K562 (cell line): ENCODE data around the gene SLC34A1. TPM values are rescaled to one million over a fixed set of nuclear protein-coding genes. Genes with fewer than 3 reads are reported as not detected.
A peak's percentile ranks its signal among the peaks of the same experiment; 100 is the strongest.

ENCODE experiments used
- ARID4B ChIP-seq: sonication (generic); formaldehyde crosslinking; IDR thresholded peaks from 2 replicates; pipeline ENCODE4 v1.8.0; 2022; ENCODE audit warnings: mild to moderate bottlenecking, missing genetic modification reagents
- GABPB1 ChIP-seq: sonication (generic); formaldehyde crosslinking; IDR thresholded peaks from 2 replicates; pipeline ENCODE4 v1.8.0; 2022; ENCODE audit warnings: mild to moderate bottlenecking, missing genetic modification reagents
- MTA1 ChIP-seq: fragments of 450-650 bp; IDR thresholded peaks from 2 replicates; pipeline ENCODE4 v1.6.1; 2017; ENCODE audit warnings: borderline replicate concordance
- MYBL2 ChIP-seq, 2 experiments: fragments of 450-650 bp in 1 of 2; sonication (generic) in 1 of 2; formaldehyde crosslinking in 1 of 2; IDR thresholded peaks; 2 replicates each; pipeline versions ENCODE4 v1.6.1 to v1.8.1; 2017 to 2022; ENCODE audit warnings: borderline replicate concordance in 1 of 2, inconsistent platforms in 1 of 2, low read depth in 1 of 2, mild to moderate bottlenecking in 1 of 2, missing genetic modification reagents in 1 of 2, moderate library complexity in 1 of 2
- PRDM10 ChIP-seq: fragments of 450-650 bp; IDR thresholded peaks from 2 replicates; pipeline ENCODE4 v1.6.1; 2018; ENCODE audit not compliant: partially characterized antibody
- SMAD3 ChIP-seq: fragments of 450-650 bp; formaldehyde crosslinking; conservative IDR thresholded peaks from 2 replicates; pipeline ENCODE4 v1.4.0; 2020; ENCODE audit warnings: mild to moderate bottlenecking
- TOE1 ChIP-seq, 2 experiments: fragments of 450-650 bp in 1 of 2; sonication (generic) in 1 of 2; formaldehyde crosslinking in 1 of 2; IDR thresholded peaks; 2 replicates each; pipeline versions ENCODE4 v1.7.1 to v1.8.0; 2016 to 2022; ENCODE audit warnings: borderline replicate concordance in 2 of 2, mild to moderate bottlenecking in 2 of 2, antibody characterized with exemption in 1 of 2, inconsistent platforms in 1 of 2, low read depth in 1 of 2, missing genetic modification reagents in 1 of 2, moderate library complexity in 1 of 2
- TRIM28 ChIP-seq: fragments of 450-650 bp; IDR thresholded peaks from 2 replicates; pipeline ENCODE4 v1.6.1; 2017
- ZC3H4 ChIP-seq: sonication (generic); formaldehyde crosslinking; IDR thresholded peaks from 2 replicates; pipeline ENCODE4 v1.9.0; 2021; ENCODE audit warnings: missing genetic modification reagents, borderline replicate concordance
- ZNF316 ChIP-seq: fragments of 450-650 bp; IDR thresholded peaks from 2 replicates; pipeline ENCODE4 v1.6.1; 2016
- polyA plus RNA-seq, 8 experiments: library from polyadenylated mRNA; depleted of rRNA in 4 of 8; stranded (reverse) in 5 of 8; unstranded in 3 of 8; fragments of >200 nt; fragmentation: Nextera tagmentation in 2 of 8; fragmentation: Illumina TruSeq in 1 of 8; extraction: Ambion mirVana in 2 of 8; extraction: Trizol in 1 of 8; gene quantifications; 2 replicates each; pipeline versions ENCODE4 v1.2.1 to v1.2.3, GENCODE V29; 2011 to 2014; ENCODE audit warnings: inconsistent platforms in 1 of 8, missing spikeins in 1 of 8
- total RNA-seq, 7 experiments: library from RNA; depleted of rRNA in 6 of 7; stranded (reverse); fragments of >200 nt in 6 of 7; fragmentation: Illumina TruSeq in 2 of 7; extraction: Trizol in 2 of 7; gene quantifications; 2 replicates each; pipeline versions ENCODE4 v1.2.1 to v1.2.3, GENCODE V29; 2011 to 2021; ENCODE audit warnings: low replicate concordance in 1 of 7
- TF ChIP-seq, protein P1 (sequence below): fragments of 250-450 bp; sonication (Bioruptor Pico); IDR thresholded peaks from 2 replicates; pipeline ENCODE4 v1.4.0; 2020; ENCODE audit warnings: borderline replicate concordance
- TF ChIP-seq, protein P2 (sequence below): fragments of 450-650 bp; formaldehyde crosslinking; IDR thresholded peaks from 2 replicates; pipeline ENCODE4 v1.4.0; 2020; ENCODE audit warnings: mild to moderate bottlenecking
- TF ChIP-seq, protein P3 (sequence below): sonication (generic); formaldehyde crosslinking; IDR thresholded peaks from 2 replicates; pipeline ENCODE4 v1.8.1; 2023; ENCODE audit warnings: mild to moderate bottlenecking, missing genetic modification reagents, moderate library complexity

The SLC34A1 gene
- total and polyA plus RNA-seq, 9 of the 15 experiments (the other 6 are each of a cell fraction or from before 2014, with no cell fraction given): not detected

DNA sequence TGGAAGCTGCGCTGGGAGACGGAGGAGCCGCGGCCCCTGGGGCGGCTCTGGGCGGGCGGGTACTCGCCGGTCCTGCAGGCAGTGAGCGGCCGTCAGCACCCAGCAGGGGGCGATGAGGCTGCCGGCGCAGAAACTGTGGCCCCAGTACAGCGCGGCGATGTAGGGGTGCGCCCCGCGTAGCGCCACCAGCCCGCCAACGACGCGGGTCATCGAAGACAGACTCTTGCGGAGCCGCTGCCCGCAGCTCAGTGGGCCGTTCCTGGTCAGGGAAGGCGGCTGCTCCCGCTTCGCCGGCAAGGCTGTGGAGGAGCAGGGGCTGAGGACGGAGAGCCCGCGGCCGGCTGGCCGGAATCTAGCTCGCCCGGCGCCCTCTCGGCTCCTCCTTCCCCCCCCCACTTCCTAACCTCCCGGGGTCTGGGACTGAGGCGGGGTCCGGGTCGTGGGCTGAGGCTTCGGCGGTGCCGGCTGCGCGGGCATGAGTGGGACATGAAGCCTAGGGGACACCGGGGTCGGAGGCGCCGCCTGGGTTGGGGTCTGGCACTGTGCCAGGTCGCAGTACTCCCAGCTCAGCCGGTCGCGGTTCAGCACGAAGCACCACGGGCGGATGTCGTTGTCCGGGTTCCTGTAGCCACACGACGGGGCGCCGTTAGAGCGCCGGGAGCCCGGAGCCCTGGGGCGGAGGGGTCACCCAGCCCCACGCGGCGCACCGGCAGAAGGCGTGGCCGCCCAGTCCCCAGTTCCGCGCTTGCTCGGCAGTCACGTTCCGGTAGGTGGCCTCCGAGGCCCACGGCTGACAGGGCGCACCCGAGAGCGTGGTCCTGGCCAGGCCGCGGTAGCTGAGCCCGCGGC lies 19.8 kb downstream of the SLC34A1 start (continued):
- TF ChIP-seq MYBL2 (IDR thresholded peaks at IDR 0.05; ENCODE audit: low read depth): no peak
- no peak for TF ChIP-seq MYBL2 (CRISPR knock-in tag; IDR thresholded peaks at IDR 0.05; ENCODE audit: borderline replicate concordance)
- no peak for TF ChIP-seq MTA1
- TF ChIP-seq, protein P1, sequence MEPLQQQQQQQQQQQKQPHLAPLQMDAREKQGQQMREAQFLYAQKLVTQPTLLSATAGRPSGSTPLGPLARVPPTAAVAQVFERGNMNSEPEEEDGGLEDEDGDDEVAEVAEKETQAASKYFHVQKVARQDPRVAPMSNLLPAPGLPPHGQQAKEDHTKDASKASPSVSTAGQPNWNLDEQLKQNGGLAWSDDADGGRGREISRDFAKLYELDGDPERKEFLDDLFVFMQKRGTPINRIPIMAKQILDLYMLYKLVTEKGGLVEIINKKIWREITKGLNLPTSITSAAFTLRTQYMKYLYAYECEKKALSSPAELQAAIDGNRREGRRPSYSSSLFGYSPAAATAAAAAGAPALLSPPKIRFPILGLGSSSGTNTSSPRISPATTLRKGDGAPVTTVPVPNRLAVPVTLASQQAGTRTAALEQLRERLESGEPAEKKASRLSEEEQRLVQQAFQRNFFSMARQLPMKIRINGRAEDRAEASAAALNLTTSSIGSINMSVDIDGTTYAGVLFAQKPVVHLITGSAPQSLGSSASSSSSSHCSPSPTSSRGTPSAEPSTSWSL (CRISPR knock-in tag): no peak
- no peak for TF ChIP-seq ZNF316
- TF ChIP-seq PRDM10: peak; percentile 59
- peak; percentile 74 for TF ChIP-seq GABPB1 (CRISPR knock-in tag)
- TF ChIP-seq ZC3H4 (CRISPR knock-in tag): no peak
- peak; percentile 39; the same call in 1 of the 2 replicates for TF ChIP-seq TOE1 (IDR thresholded peaks at IDR 0.05; ENCODE audit: borderline replicate concordance)
- 0 out of 2 replicates have a peak, but pooled peaks have one; percentile 79 for TF ChIP-seq TOE1 (CRISPR knock-in tag; IDR thresholded peaks at IDR 0.05; ENCODE audit: borderline replicate concordance, low read depth)
- TF ChIP-seq, protein P2, sequence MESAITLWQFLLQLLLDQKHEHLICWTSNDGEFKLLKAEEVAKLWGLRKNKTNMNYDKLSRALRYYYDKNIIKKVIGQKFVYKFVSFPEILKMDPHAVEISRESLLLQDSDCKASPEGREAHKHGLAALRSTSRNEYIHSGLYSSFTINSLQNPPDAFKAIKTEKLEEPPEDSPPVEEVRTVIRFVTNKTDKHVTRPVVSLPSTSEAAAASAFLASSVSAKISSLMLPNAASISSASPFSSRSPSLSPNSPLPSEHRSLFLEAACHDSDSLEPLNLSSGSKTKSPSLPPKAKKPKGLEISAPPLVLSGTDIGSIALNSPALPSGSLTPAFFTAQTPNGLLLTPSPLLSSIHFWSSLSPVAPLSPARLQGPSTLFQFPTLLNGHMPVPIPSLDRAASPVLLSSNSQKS (CRISPR knock-in tag): no peak
- no peak for TF ChIP-seq TRIM28
- peak; percentile 90 for TF ChIP-seq ARID4B (CRISPR knock-in tag)
- TF ChIP-seq, protein P3, sequence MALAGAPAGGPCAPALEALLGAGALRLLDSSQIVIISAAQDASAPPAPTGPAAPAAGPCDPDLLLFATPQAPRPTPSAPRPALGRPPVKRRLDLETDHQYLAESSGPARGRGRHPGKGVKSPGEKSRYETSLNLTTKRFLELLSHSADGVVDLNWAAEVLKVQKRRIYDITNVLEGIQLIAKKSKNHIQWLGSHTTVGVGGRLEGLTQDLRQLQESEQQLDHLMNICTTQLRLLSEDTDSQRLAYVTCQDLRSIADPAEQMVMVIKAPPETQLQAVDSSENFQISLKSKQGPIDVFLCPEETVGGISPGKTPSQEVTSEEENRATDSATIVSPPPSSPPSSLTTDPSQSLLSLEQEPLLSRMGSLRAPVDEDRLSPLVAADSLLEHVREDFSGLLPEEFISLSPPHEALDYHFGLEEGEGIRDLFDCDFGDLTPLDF (CRISPR knock-in tag): peak; percentile 36; the same call in 1 of the 2 replicates
- no peak for TF ChIP-seq SMAD3 (CRISPR knock-in tag)
